Measurements from ENCODE around the gene MCF2L2. TPM values are rescaled to one million over a fixed set of nuclear protein-coding genes. Genes with fewer than 3 reads are reported as not detected.

The MCF2L2 gene
- total RNA-seq, 4 donors from 2014 or later = 0.61 to 2.9 (median 1.3) TPM

DNA sequence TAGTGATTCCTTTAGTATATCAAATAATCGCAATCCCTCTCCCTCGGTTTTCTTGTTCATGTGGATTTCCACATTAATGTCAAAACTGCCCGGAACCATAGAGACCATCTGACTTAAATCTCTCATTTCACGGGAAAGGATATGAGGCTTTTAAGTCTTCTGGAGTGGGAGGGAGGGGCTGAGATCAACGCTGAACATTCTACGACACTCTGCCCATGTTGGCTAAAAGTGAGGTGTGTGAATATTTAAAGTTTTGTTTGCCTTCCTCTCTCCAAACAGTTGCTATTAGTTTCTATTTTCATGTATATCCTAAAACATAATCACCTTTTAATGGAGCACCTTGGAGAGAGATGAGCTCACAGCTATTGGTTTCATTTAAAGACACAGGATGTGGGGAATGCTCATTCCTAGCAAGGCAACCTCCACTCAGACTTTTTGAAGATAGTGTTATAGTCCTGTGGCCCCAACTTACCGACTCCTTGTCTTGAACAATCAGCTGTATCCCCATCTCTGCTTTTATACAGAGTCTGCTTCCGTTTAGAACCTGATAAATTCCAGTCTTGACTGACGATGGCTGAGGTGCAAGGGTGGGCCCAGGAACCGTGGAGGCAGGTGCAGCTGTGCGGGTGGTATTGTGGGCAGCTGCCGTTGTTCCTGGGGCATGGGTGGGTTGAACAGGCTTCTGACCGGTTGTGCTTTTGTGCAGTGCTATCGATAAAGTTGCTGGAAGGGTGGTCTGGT is 275.0 kb downstream of the MCF2L2 start:
- Histone ChIP-seq H3K27ac (no peak overlapping the region), H3K4me1 (no peaks in the 10 kb centered on the region), H3K36me3 (no peaks in the 10 kb centered on the region), H3K27me3 (no peaks in the 10 kb centered on the region), H3K4me3 (no peak overlapping the region), H3K9me3 (no peaks in the 10 kb centered on the region)
- intact Hi-C loops (cut with DNase I) = no loop called here
- TF ChIP-seq POLR2A (IDR thresholded peaks at IDR 0.05) = no peak
- TF ChIP-seq, protein P1, sequence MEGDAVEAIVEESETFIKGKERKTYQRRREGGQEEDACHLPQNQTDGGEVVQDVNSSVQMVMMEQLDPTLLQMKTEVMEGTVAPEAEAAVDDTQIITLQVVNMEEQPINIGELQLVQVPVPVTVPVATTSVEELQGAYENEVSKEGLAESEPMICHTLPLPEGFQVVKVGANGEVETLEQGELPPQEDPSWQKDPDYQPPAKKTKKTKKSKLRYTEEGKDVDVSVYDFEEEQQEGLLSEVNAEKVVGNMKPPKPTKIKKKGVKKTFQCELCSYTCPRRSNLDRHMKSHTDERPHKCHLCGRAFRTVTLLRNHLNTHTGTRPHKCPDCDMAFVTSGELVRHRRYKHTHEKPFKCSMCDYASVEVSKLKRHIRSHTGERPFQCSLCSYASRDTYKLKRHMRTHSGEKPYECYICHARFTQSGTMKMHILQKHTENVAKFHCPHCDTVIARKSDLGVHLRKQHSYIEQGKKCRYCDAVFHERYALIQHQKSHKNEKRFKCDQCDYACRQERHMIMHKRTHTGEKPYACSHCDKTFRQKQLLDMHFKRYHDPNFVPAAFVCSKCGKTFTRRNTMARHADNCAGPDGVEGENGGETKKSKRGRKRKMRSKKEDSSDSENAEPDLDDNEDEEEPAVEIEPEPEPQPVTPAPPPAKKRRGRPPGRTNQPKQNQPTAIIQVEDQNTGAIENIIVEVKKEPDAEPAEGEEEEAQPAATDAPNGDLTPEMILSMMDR (IDR thresholded peaks at IDR 0.05) = no peak
- whole genome bisulfite sequencing, 2 donors = 88 to 92% methylated on average over 13 to 14 of the region's 14 CpGs
- no peak for DNase-seq

DNA sequence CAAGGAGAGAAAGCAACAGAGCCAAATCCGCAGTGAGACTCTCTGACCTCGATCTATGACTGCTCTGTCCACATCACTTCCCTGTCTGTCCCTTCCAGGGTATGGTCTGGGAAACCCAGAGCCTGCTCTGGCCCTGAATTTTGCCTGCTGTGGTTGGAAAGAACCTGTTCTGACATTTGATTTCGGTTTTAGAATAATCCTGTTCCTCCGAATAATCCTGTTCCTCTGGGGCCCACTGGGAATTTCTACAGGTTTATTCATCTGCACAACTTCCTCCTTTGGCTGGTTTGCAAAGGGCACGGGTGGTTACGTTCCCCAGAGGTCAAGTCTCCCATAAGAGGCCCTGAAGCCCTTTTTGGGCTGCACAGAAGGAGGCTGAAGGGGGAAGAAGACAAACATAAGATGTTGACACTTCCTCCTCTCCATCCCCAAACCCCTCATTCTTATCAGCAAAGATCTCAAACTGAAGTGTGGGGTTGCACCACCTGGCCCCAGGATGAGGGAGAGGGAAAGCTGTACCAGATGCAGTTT is 276.5 kb downstream of the MCF2L2 start:
- Histone ChIP-seq H3K9me3 (no peaks in the 10 kb centered on the region), H3K27ac (no peak overlapping the region), H3K36me3 (no peaks in the 10 kb centered on the region), H3K4me1 (no peaks in the 10 kb centered on the region), H3K27me3 (no peaks in the 10 kb centered on the region), H3K4me3 (no peak overlapping the region)
- TF ChIP-seq POLR2A (IDR thresholded peaks at IDR 0.05) = no peak
- TF ChIP-seq, protein P1 (IDR thresholded peaks at IDR 0.05) = no peak
- intact Hi-C loops (cut with DNase I) = no loop called here
- 49 to 65% methylated on average over 4 to 6 of the region's 6 CpGs for WGBS, 2 donors
- no peak for DNase-seq

DNA sequence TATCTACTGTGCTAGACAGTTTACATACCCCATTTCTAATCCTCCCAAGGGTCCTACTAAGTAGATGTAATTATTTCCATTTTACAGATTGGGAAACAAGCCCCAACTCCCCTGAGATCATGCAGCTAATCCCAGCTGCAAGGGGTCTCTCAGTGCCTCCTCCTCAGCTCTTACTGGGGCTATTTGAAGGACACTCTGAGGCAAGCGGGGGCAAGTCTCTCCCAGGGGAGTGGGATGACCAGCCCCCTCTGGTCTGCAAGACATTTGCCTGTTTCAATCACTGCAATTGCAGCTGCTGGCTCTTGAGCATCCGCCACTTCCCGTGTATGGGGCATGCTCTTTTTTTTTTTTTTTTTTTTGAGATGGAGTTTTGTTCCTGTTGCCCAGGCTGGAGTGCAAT is 277.3 kb downstream of the MCF2L2 start:
- H3K27ac ChIP-seq = no peak overlapping the region
- H3K9me3 ChIP-seq = no peaks in the 10 kb centered on the region
- no peaks in the 10 kb centered on the region for H3K27me3 ChIP-seq
- no peak for DNase-seq
- TF ChIP-seq POLR2A (IDR thresholded peaks at IDR 0.05) = no peak
- TF ChIP-seq, protein P1 (IDR thresholded peaks at IDR 0.05) = no peak
- no peaks in the 10 kb centered on the region for H3K4me1 ChIP-seq
- intact Hi-C loops (cut with DNase I) = no loop called here
- WGBS, 2 donors = 83% methylated on average over 2 to 3 of the region's 3 CpGs
- no peaks in the 10 kb centered on the region for H3K36me3 ChIP-seq
- H3K4me3 ChIP-seq = no peak overlapping the region

DNA sequence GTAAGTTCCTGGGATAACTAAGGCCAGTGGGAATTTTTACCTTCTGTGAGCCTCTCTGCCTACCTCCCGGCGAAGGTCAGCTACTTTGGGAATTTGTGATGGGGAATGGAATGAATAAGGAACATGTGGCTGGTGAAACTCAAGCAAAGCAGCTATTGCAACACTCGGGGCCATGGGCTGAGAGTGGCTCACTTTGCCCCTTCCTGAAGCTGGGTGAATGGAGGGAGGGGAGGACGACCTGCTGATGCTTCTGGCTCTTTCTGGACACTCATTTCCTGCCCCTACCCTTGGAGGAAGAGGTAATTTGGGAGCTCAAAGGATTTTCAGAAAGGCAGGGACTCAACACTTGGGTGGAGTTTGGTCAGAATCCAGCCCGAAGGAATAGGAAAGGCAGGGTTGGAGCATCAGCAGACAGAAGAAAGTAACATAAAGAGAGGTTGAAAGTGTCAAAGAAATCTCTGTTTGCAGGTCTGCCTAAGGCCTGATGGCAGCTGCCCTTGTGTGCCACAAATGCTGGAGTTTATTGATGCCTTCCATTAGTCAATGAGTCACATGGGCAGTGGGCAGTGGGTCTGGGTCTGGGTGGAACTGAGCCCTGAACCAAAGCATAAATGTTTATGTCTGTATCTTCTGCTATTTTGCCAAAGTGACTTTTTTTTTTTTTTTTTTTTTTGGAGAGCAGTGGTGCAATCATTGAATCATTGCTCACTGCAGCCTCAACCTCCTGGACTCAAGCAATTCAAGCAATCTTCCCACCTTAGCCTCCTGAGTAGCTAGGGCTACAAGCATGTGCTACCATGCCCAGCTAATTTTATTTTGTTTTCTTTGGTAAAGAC is 278.3 kb downstream of the MCF2L2 start:
- DNase-seq = no peak
- Histone ChIP-seq H3K9me3 (no peaks in the 10 kb centered on the region), H3K27me3 (no peaks in the 10 kb centered on the region), H3K4me1 (no peaks in the 10 kb centered on the region), H3K4me3 (no peak overlapping the region), H3K36me3 (no peaks in the 10 kb centered on the region), H3K27ac (no peak overlapping the region)
- intact Hi-C loops (cut with DNase I) = no loop called here
- TF ChIP-seq, protein P1 (IDR thresholded peaks at IDR 0.05) = no peak
- no peak for TF ChIP-seq POLR2A (IDR thresholded peaks at IDR 0.05)
- 63 to 72% methylated on average over 4 to 5 of the region's 5 CpGs for WGBS, 2 donors

DNA sequence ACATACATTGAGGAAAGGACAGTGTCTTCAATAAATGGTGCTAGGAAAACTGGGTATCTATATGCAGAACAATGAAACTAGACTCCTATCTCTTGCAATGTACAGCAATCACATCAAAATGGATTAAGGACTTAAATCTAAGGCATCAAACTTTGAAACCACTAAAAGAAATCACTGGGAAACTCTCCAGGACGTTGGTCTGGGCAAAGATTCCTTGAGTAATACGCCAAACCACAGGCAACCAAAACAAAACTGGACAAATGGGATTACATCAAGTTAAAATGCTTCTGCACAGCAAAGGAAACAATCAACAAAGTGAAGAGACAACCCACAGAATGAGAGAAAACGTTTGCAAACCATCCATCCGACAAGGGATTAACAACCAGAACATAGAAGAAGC is 280.4 kb downstream of the MCF2L2 start:
- TF ChIP-seq, protein P1 (IDR thresholded peaks at IDR 0.05) = no peak
- no peak for TF ChIP-seq POLR2A (IDR thresholded peaks at IDR 0.05)
- H3K27me3 ChIP-seq = no peaks in the 10 kb centered on the region
- H3K9me3 ChIP-seq = no peaks in the 10 kb centered on the region
- H3K4me1 ChIP-seq = no peaks in the 10 kb centered on the region
- 42 to 43% methylated on average over 4 of the region's 4 CpGs for WGBS, 2 donors
- intact Hi-C loops (cut with DNase I) = no loop called here
- H3K27ac ChIP-seq = no peak overlapping the region
- H3K36me3 ChIP-seq = no peaks in the 10 kb centered on the region
- H3K4me3 ChIP-seq = no peak overlapping the region
- no peak for DNase-seq
